GM12892 (cell line): ENCODE results near the gene ERGIC1.

ENCODE experiments used
- POLR2A ChIP-seq: IDR thresholded peaks from 2 replicates; pipeline ENCODE4 v1.6.1; 2011; ENCODE audit warnings: low read depth, low read length, control low read depth
- POLR2AphosphoS5 ChIP-seq: IDR thresholded peaks from 2 replicates; pipeline ENCODE4 v1.6.1; 2011; ENCODE audit warnings: low read depth, low read length, control low read depth
- TAF1 ChIP-seq: IDR thresholded peaks from 2 replicates; pipeline ENCODE4 v1.6.1; 2011; ENCODE audit warnings: low read depth, mild to moderate bottlenecking, control low read depth, low read length, borderline replicate concordance

DNA sequence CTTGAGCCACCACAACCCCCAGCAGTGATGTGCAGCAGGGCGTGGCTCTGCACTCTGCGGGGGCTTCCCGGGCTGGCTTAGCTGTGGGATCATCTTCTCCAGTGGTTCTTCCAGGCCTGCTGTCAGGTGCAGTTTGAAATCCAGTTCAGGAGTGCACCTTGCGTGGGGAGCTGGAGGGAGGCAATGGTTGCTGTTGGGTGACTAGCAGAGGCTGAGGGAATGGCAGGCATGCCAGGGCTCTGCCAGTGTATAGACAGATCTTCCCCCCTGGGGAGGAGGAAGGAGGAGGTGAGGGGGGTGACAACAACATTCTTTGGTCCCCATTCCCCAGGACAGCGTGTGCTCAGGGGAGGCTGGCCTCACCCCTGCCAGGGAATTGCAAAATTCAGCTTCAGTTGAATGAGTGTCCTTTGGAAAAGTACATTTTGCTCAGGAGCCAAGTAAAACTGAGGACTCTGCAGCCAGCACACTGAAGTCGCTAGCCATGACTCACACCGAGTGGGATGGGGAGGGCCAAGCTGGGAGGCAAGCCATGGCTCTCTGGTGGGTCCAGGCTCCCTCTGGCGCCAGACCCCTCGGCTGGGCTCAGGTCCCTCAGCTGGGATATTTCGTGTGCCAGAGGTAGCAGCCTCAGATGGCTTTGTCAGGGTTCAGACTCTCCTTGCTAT, 35.0 kb downstream of the ERGIC1 start:
- no peak for TF ChIP-seq POLR2A
- no peak for TF ChIP-seq POLR2AphosphoS5
- no peak for TF ChIP-seq TAF1
